ENCODE measurements around the gene GPM6B. TPM values are rescaled to one million over a fixed set of nuclear protein-coding genes. Genes with fewer than 3 reads are reported as not detected.

Gene GPM6B
- polyA plus RNA-seq (2013, experiment 1 of 2), result 41.4 TPM
- polyA plus RNA-seq (2013, experiment 2 of 2), result 41.5 TPM

- peak within 1 kb of the TSS; percentile 43 for H2AFZ ChIP-seq (ENCODE audit: low read length)
- H4K91ac ChIP-seq (ENCODE audit: low read depth, low read length, poor library complexity), result no peak within 1 kb of the TSS
- H2AK5ac ChIP-seq (ENCODE audit: low read depth, low read length), result no peak within 1 kb of the TSS
- no peak within 1 kb of the TSS for H3K4ac ChIP-seq (ENCODE audit: low read length)
- H4K8ac ChIP-seq (ENCODE audit: low read depth, low read length), result no peak within 1 kb of the TSS
- no peak within 1 kb of the TSS for H2BK5ac ChIP-seq (ENCODE audit: low read length)
- H2BK12ac ChIP-seq (ENCODE audit: low read length), result no peak within 1 kb of the TSS
- no peaks in the 10 kb centered on the region for H3K79me1 ChIP-seq (ENCODE audit: low read depth, low read length)
- no peaks in the 10 kb centered on the region for H3K9me3 ChIP-seq (replicated peaks in 1 of 2; ENCODE audit: control insufficient read depth in 2 of 2, insufficient read depth in 1 of 2, low read depth in 1 of 2, low read length in 2 of 2)
- no peak within 1 kb of the TSS for H3K23ac ChIP-seq (ENCODE audit: low read depth, low read length, poor library complexity)
- H3K14ac ChIP-seq (ENCODE audit: low read length), result no peak within 1 kb of the TSS
- H3K36me3 ChIP-seq (replicated peaks in 1 of 2; ENCODE audit: control insufficient read depth in 2 of 2, insufficient read depth in 2 of 2, low read length in 2 of 2), result peaks cover 0 to 3% of the 10 kb centered on the region in 2 donors
- no peak within 1 kb of the TSS for H3K9ac ChIP-seq (ENCODE audit: low read depth, low read length, poor library complexity)
- peak within 1 kb of the TSS; percentile 34 for H3K4me2 ChIP-seq (ENCODE audit: insufficient read depth, low read length, poor library complexity, severe bottlenecking)
- H2BK120ac ChIP-seq (ENCODE audit: low read depth, low read length), result no peak within 1 kb of the TSS
- no peaks in the 10 kb centered on the region for H3K27me3 ChIP-seq (ENCODE audit: control insufficient read depth in 3 of 3, insufficient read depth in 3 of 3, low read depth in 1 of 3, low read length in 3 of 3)
- peak within 1 kb of the TSS; percentile 51 for H3K27ac ChIP-seq (replicated peaks; ENCODE audit: low read length)
- WGBS, 2 donors (ENCODE audit: extremely low coverage in 2 of 2, insufficient read length in 2 of 2, insufficient replicate concordance in 1 of 2), result no CpG with 5 or more reads among the region's 19 CpGs
- H3K18ac ChIP-seq (ENCODE audit: low read length), result no peak within 1 kb of the TSS
- DNase-seq (ENCODE audit: low spot score), result peak; percentile 15
- no peak within 1 kb of the TSS for H2BK15ac ChIP-seq (ENCODE audit: low read length)
- H3K4me1 ChIP-seq (ENCODE audit: control insufficient read depth in 2 of 2, insufficient read depth in 1 of 2, low read depth in 1 of 2, low read length in 2 of 2), result peaks cover 2 to 7% of the 10 kb centered on the region in 2 donors
- peak within 1 kb of the TSS; percentile 49 to 68 for H3K4me3 ChIP-seq (ENCODE audit: low read length in 2 of 2)
Measured at GRCh38 chrX:13816643-13817627, at the start of gene GPM6B. GPM6B (minus strand) TSS chrX:13817093; CDS start chrX:13816904, 189 bp downstream.

- WGBS, 2 donors (ENCODE audit: extremely low coverage in 2 of 2, insufficient read length in 2 of 2, insufficient replicate concordance in 1 of 2), result no CpG with 5 or more reads among the region's 7 CpGs
- Histone ChIP-seq H2AFZ (ENCODE audit: low read length) (no peak overlapping the region), H3K4ac (ENCODE audit: low read length) (no peak overlapping the region), H3K9ac (ENCODE audit: low read depth, low read length, poor library complexity) (no peak overlapping the region), H3K36me3 (replicated peaks in 1 of 2; ENCODE audit: control insufficient read depth in 2 of 2, insufficient read depth in 2 of 2, low read length in 2 of 2) (peaks cover 0 to 16% of the 10 kb centered on the region in 2 donors), H3K23ac (ENCODE audit: low read depth, low read length, poor library complexity) (no peak overlapping the region), H4K8ac (ENCODE audit: low read depth, low read length) (no peak overlapping the region), H4K91ac (ENCODE audit: low read depth, low read length, poor library complexity) (no peak overlapping the region), H2BK120ac (ENCODE audit: low read depth, low read length) (no peak overlapping the region), H3K9me3 (replicated peaks in 1 of 2; ENCODE audit: control insufficient read depth in 2 of 2, insufficient read depth in 1 of 2, low read depth in 1 of 2, low read length in 2 of 2) (no peaks in the 10 kb centered on the region), H3K4me3 (ENCODE audit: low read length in 2 of 2) (no peak overlapping the region), H2BK12ac (ENCODE audit: low read length) (no peak overlapping the region), H3K27ac (replicated peaks; ENCODE audit: low read length) (no peak overlapping the region), H2BK5ac (ENCODE audit: low read length) (no peak overlapping the region), H3K18ac (ENCODE audit: low read length) (no peak overlapping the region), H2BK15ac (ENCODE audit: low read length) (no peak overlapping the region), H3K4me1 (ENCODE audit: control insufficient read depth in 2 of 2, insufficient read depth in 1 of 2, low read depth in 1 of 2, low read length in 2 of 2) (peaks cover 7 to 28% of the 10 kb centered on the region in 2 donors), H3K27me3 (ENCODE audit: control insufficient read depth in 3 of 3, insufficient read depth in 3 of 3, low read depth in 1 of 3, low read length in 3 of 3) (no peaks in the 10 kb centered on the region), H3K14ac (ENCODE audit: low read length) (no peak overlapping the region), H3K4me2 (ENCODE audit: insufficient read depth, low read length, poor library complexity, severe bottlenecking) (no peak overlapping the region), H2AK5ac (ENCODE audit: low read depth, low read length) (no peak overlapping the region), H3K79me1 (ENCODE audit: low read depth, low read length) (no peaks in the 10 kb centered on the region)
- DNase-seq (ENCODE audit: low spot score), result no peak
Measured at GRCh38 chrX:13864264-13864663, 47.4 kb upstream of the GPM6B start.

GRCh38 chrX:13863324-13863723, 46.4 kb upstream of the GPM6B start:
- Histone ChIP-seq H4K91ac (ENCODE audit: low read depth, low read length, poor library complexity) (no peak overlapping the region), H3K9ac (ENCODE audit: low read depth, low read length, poor library complexity) (no peak overlapping the region), H3K4ac (ENCODE audit: low read length) (no peak overlapping the region), H3K27ac (replicated peaks; ENCODE audit: low read length) (peak overlapping the region; percentile 49), H3K4me2 (ENCODE audit: insufficient read depth, low read length, poor library complexity, severe bottlenecking) (no peak overlapping the region), H3K27me3 (ENCODE audit: control insufficient read depth in 3 of 3, insufficient read depth in 3 of 3, low read depth in 1 of 3, low read length in 3 of 3) (no peaks in the 10 kb centered on the region), H3K36me3 (replicated peaks in 1 of 2; ENCODE audit: control insufficient read depth in 2 of 2, insufficient read depth in 2 of 2, low read length in 2 of 2) (peaks cover 0 to 16% of the 10 kb centered on the region in 2 donors), H2BK120ac (ENCODE audit: low read depth, low read length) (no peak overlapping the region), H2AFZ (ENCODE audit: low read length) (no peak overlapping the region), H3K4me3 (ENCODE audit: low read length in 2 of 2) (no peak overlapping the region), H3K79me1 (ENCODE audit: low read depth, low read length) (no peaks in the 10 kb centered on the region), H2AK5ac (ENCODE audit: low read depth, low read length) (no peak overlapping the region), H3K23ac (ENCODE audit: low read depth, low read length, poor library complexity) (no peak overlapping the region), H2BK15ac (ENCODE audit: low read length) (no peak overlapping the region), H3K4me1 (ENCODE audit: control insufficient read depth in 2 of 2, insufficient read depth in 1 of 2, low read depth in 1 of 2, low read length in 2 of 2) (peaks cover 7 to 28% of the 10 kb centered on the region in 2 donors), H2BK12ac (ENCODE audit: low read length) (no peak overlapping the region), H4K8ac (ENCODE audit: low read depth, low read length) (no peak overlapping the region), H3K14ac (ENCODE audit: low read length) (no peak overlapping the region), H3K9me3 (replicated peaks in 1 of 2; ENCODE audit: control insufficient read depth in 2 of 2, insufficient read depth in 1 of 2, low read depth in 1 of 2, low read length in 2 of 2) (no peaks in the 10 kb centered on the region), H3K18ac (ENCODE audit: low read length) (no peak overlapping the region), H2BK5ac (ENCODE audit: low read length) (no peak overlapping the region)
- no peak for DNase-seq (ENCODE audit: low spot score)
- no CpG with 5 or more reads among the region's 3 CpGs for WGBS, 2 donors (ENCODE audit: extremely low coverage in 2 of 2, insufficient read length in 2 of 2, insufficient replicate concordance in 1 of 2)

GRCh38 chrX:13859724-13860123, 42.8 kb upstream of the GPM6B start:
- peaks cover 7 to 27% of the 10 kb centered on the region in 2 donors for H3K4me1 ChIP-seq (ENCODE audit: control insufficient read depth in 2 of 2, insufficient read depth in 1 of 2, low read depth in 1 of 2, low read length in 2 of 2)
- no peak overlapping the region for H3K14ac ChIP-seq (ENCODE audit: low read length)
- WGBS, 2 donors (ENCODE audit: extremely low coverage in 2 of 2, insufficient read length in 2 of 2, insufficient replicate concordance in 1 of 2), result no CpG with 5 or more reads among the region's 1 CpG
- no peaks in the 10 kb centered on the region for H3K79me1 ChIP-seq (ENCODE audit: low read depth, low read length)
- H4K8ac ChIP-seq (ENCODE audit: low read depth, low read length), result no peak overlapping the region
- H3K4ac ChIP-seq (ENCODE audit: low read length), result no peak overlapping the region
- H3K9me3 ChIP-seq (replicated peaks in 1 of 2; ENCODE audit: control insufficient read depth in 2 of 2, insufficient read depth in 1 of 2, low read depth in 1 of 2, low read length in 2 of 2), result no peaks in the 10 kb centered on the region
- no peak for DNase-seq (ENCODE audit: low spot score)
- H3K27ac ChIP-seq (replicated peaks; ENCODE audit: low read length), result no peak overlapping the region
- H3K9ac ChIP-seq (ENCODE audit: low read depth, low read length, poor library complexity), result no peak overlapping the region
- no peak overlapping the region for H2BK12ac ChIP-seq (ENCODE audit: low read length)
- no peak overlapping the region for H3K18ac ChIP-seq (ENCODE audit: low read length)
- no peak overlapping the region for H2AK5ac ChIP-seq (ENCODE audit: low read depth, low read length)
- H2AFZ ChIP-seq (ENCODE audit: low read length), result no peak overlapping the region
- H2BK120ac ChIP-seq (ENCODE audit: low read depth, low read length), result no peak overlapping the region
- H3K4me2 ChIP-seq (ENCODE audit: insufficient read depth, low read length, poor library complexity, severe bottlenecking), result no peak overlapping the region
- H3K36me3 ChIP-seq (replicated peaks in 1 of 2; ENCODE audit: control insufficient read depth in 2 of 2, insufficient read depth in 2 of 2, low read length in 2 of 2), result peaks cover 0 to 7% of the 10 kb centered on the region in 2 donors
- H2BK5ac ChIP-seq (ENCODE audit: low read length), result no peak overlapping the region
- no peak overlapping the region for H4K91ac ChIP-seq (ENCODE audit: low read depth, low read length, poor library complexity)
- no peaks in the 10 kb centered on the region for H3K27me3 ChIP-seq (ENCODE audit: control insufficient read depth in 3 of 3, insufficient read depth in 3 of 3, low read depth in 1 of 3, low read length in 3 of 3)
- H3K4me3 ChIP-seq (ENCODE audit: low read length in 2 of 2), result no peak overlapping the region
- H2BK15ac ChIP-seq (ENCODE audit: low read length), result no peak overlapping the region
- H3K23ac ChIP-seq (ENCODE audit: low read depth, low read length, poor library complexity), result no peak overlapping the region

Data from neuronal stem cell (in vitro differentiated cells).